HCT116 (cell line): ENCODE results near the gene CASKIN2. TPM values are rescaled to one million over a fixed set of nuclear protein-coding genes. Genes with fewer than 3 reads are reported as not detected.

Experiments
- ATAC-seq: fragments of 200-7000 bp; cut with Tn5 transposase; 2 replicates; pipeline ENCODE4 v1.9.1; 2020; ENCODE audit warnings: mild to moderate bottlenecking, moderate library complexity
- BruUV-seq: library from RNA; stranded (reverse); fragments of 400-500 nt; replicated peaks from 2 replicates; lab custom pipeline; 2021; lab: Mats Ljungman, UMichigan
- CTCF ChIA-PET: fragments of 300-600 bp; sonication (Branson Sonifier 250); formaldehyde crosslinking; loops from one replicate; lab custom pipeline; 2021; ENCODE audit warnings: antibody characterized with exemption; lab: Charles Lee
- POLR2A ChIA-PET: fragments of 300-600, 350-600 bp; sonication (Branson Sonifier 250); formaldehyde crosslinking; loops from one replicate; lab custom pipeline; 2021; ENCODE audit warnings: antibody characterized with exemption; lab: Charles Lee
- RAD21 ChIA-PET, 2 experiments: fragments of 300-600 bp; sonication (Branson Sonifier 250); formaldehyde crosslinking; loops; one replicate each; lab custom pipeline; 2023; ENCODE audit warnings: low total read pairs in 2 of 2; ENCODE audit not compliant: uncharacterized antibody in 2 of 2, unreplicated experiment in 2 of 2, low non-redundant PET in 1 of 2; lab: Charles Lee
- DNase-seq: peaks from one replicate; pipeline ENCODE4 v3.0.0-alpha.2; 2010; ENCODE audit warnings: low read depth, low spot score
- H2AFZ ChIP-seq: fragments of 200-600 bp; shearing (Covaris generic), sonication (generic); 2 replicates; pipeline ENCODE4 v1.6.1; 2017; ENCODE audit warnings: low read depth, mixed run types, mixed read lengths, antibody characterized with exemption, low read length; ENCODE audit not compliant: poor library complexity, severe bottlenecking
- H3K27ac ChIP-seq: 2 replicates; pipeline ENCODE4 v1.5.1; 2012; ENCODE audit warnings: low read depth, low read length
- H3K27me3 ChIP-seq: fragments of 200-600 bp; sonication (generic); 2 replicates; pipeline ENCODE4 v1.6.1; 2016; ENCODE audit warnings: mixed run types, low read length, mixed read lengths; ENCODE audit not compliant: insufficient read depth
- H3K36me3 ChIP-seq, 2 experiments: fragments of 200-500 bp in 1 of 2; fragments of 200-600 bp in 1 of 2; sonication (Bioruptor generic) in 1 of 2; sonication (generic) in 1 of 2; 2 replicates each; pipeline versions ENCODE4 v1.5.1 to v1.6.1; 2014 to 2016; ENCODE audit warnings: low read length in 2 of 2, inconsistent platforms in 1 of 2, mixed read lengths in 1 of 2, mixed run types in 1 of 2; ENCODE audit not compliant: insufficient read depth in 2 of 2, control insufficient read depth in 1 of 2
- H3K4me1 ChIP-seq, 2 experiments: fragments of 200-600 bp in 1 of 2; sonication (generic) in 1 of 2; 2 replicates each; pipeline versions ENCODE4 v1.5.1 to v1.6.1; 2012 to 2017; ENCODE audit warnings: low read length in 2 of 2, inconsistent platforms in 1 of 2, mild to moderate bottlenecking in 1 of 2, mixed read lengths in 1 of 2, mixed run types in 1 of 2, moderate library complexity in 1 of 2; ENCODE audit not compliant: insufficient read depth in 2 of 2, control insufficient read depth in 1 of 2
- H3K4me2 ChIP-seq: fragments of 200-600 bp; sonication (generic); 2 replicates; pipeline ENCODE4 v1.6.1; 2017; ENCODE audit warnings: mixed run types, low read length, mixed read lengths
- H3K4me3 ChIP-seq, 2 experiments: fragments of 200-600 bp in 1 of 2; sonication (generic) in 1 of 2; replicated peaks in 1 of 2; 2 replicates each; pipeline ENCODE4 v1.5.1; 2011 to 2016; ENCODE audit warnings: low read length in 2 of 2, control low read depth in 1 of 2, low read depth in 1 of 2, mild to moderate bottlenecking in 1 of 2, mixed read lengths in 1 of 2, mixed run types in 1 of 2
- H3K79me2 ChIP-seq: fragments of 200-600 bp; sonication (generic); 2 replicates; pipeline ENCODE4 v1.6.1; 2017; ENCODE audit warnings: mild to moderate bottlenecking, mixed run types, low read length, moderate library complexity, mixed read lengths; ENCODE audit not compliant: insufficient read depth
- H3K9ac ChIP-seq: fragments of 200-600 bp; sonication (generic); 2 replicates; pipeline ENCODE4 v1.6.1; 2016; ENCODE audit warnings: low read length, mixed read lengths
- H3K9me2 ChIP-seq: fragments of 200-600 bp; sonication (generic), shearing (Covaris generic); 2 replicates; pipeline ENCODE4 v1.6.1; 2017; ENCODE audit warnings: mixed run types, mild to moderate bottlenecking, moderate library complexity; ENCODE audit not compliant: insufficient read depth
- H3K9me3 ChIP-seq, 2 experiments: fragments of 200-500 bp in 1 of 2; fragments of 200-600 bp in 1 of 2; sonication (Bioruptor generic) in 1 of 2; sonication (generic) in 1 of 2; 2 replicates each; pipeline ENCODE4 v1.6.1; 2014 to 2017; ENCODE audit warnings: low read length in 2 of 2, mixed read lengths in 2 of 2, inconsistent platforms in 1 of 2, low read depth in 1 of 2, mild to moderate bottlenecking in 1 of 2, mixed run types in 1 of 2, moderate library complexity in 1 of 2; ENCODE audit not compliant: control insufficient read depth in 1 of 2, insufficient read depth in 1 of 2
- H4K20me1 ChIP-seq: fragments of 200-600 bp; sonication (generic), shearing (Covaris generic); 2 replicates; pipeline ENCODE4 v1.6.1; 2017; ENCODE audit warnings: mixed run types, mild to moderate bottlenecking, moderate library complexity; ENCODE audit not compliant: insufficient read depth
- CEBPB ChIP-seq: IDR thresholded peaks from 2 replicates; pipeline ENCODE4 v1.6.1; 2012; ENCODE audit warnings: low read depth
- EGR1 ChIP-seq: IDR thresholded peaks from 2 replicates; pipeline ENCODE4 v1.6.1; 2012; ENCODE audit warnings: low read depth
- EZH2phosphoT487 ChIP-seq: fragments of 200-600 bp; IDR thresholded peaks from 2 replicates; pipeline ENCODE4 v1.6.1; 2018; ENCODE audit warnings: antibody characterized with exemption, borderline replicate concordance
- JUND ChIP-seq: IDR thresholded peaks from 2 replicates; pipeline ENCODE4 v1.6.1; 2012
- MAX ChIP-seq: IDR thresholded peaks from 2 replicates; pipeline ENCODE4 v1.6.1; 2012
- SIN3A ChIP-seq: IDR thresholded peaks from 2 replicates; pipeline ENCODE4 v1.6.1; 2012; ENCODE audit warnings: low read depth
- SP1 ChIP-seq: IDR thresholded peaks from 2 replicates; pipeline ENCODE4 v1.6.1; 2012; ENCODE audit warnings: low read depth
- TCF7L2 ChIP-seq: IDR thresholded peaks from 2 replicates; pipeline ENCODE4 v1.7.0; 2011; ENCODE audit warnings: borderline replicate concordance, inconsistent platforms; ENCODE audit not compliant: insufficient read depth, insufficient read length; ENCODE audit errors: extremely low read depth
- ZBTB33 ChIP-seq: IDR thresholded peaks from 2 replicates; pipeline ENCODE4 v1.6.1; 2011; ENCODE audit warnings: mild to moderate bottlenecking, low read length, moderate library complexity; ENCODE audit not compliant: insufficient replicate concordance; ENCODE audit errors: extremely low read depth
- ZNF274 ChIP-seq: fragments of 200-500 bp; sonication (Bioruptor generic); IDR thresholded peaks from 2 replicates; pipeline ENCODE4 v1.6.1; 2014; ENCODE audit warnings: mild to moderate bottlenecking, low read depth, low read length, inconsistent platforms
- intact Hi-C: fragments of 100-400 bp; cut with micrococcal nuclease; formaldehyde crosslinking; loops from 2 replicates; pipeline ENCODE4 v1.10.0; 2022
- total RNA-seq: library from RNA; stranded (reverse); gene quantifications from one replicate; pipeline ENCODE4 v1.2.1, GENCODE V29; 2021; ENCODE audit not compliant: unreplicated experiment
- TF ChIP-seq, protein P1 (sequence below): IDR thresholded peaks from 2 replicates; pipeline ENCODE4 v1.6.1; 2012; ENCODE audit warnings: low read depth

CASKIN2 gene
- total RNA-seq, 1 experiment from 2014 or later = 38.4 TPM

GRCh38 chr17:75492555-75493168 lies 22.7 kb downstream of the CASKIN2 start:
- ChIA-PET POLR2A (no interaction called here), CTCF (no interaction called here)

More at GRCh38 chr17:75492555-75493168, 22.7 kb downstream of the CASKIN2 start:
- Histone ChIP-seq H3K9ac (no peak overlapping the region), H3K79me2 (no peaks in the 10 kb centered on the region), H3K4me3 (no peak overlapping the region), H3K9me2 (no peaks in the 10 kb centered on the region), H3K4me2 (no peak overlapping the region), H4K20me1 (no peaks in the 10 kb centered on the region), H3K4me1 (no peaks in the 10 kb centered on the region), H3K27ac (no peak overlapping the region), H3K36me3 (peaks cover 3% of the 10 kb centered on the region in 2 experiments; a peak in 1 of 4 replicates), H2AFZ (no peak overlapping the region), H3K9me3 (no peaks in the 10 kb centered on the region), H3K27me3 (no peaks in the 10 kb centered on the region)
- DNase-seq = no peak
- ATAC-seq = no peak
- RAD21 ChIA-PET = no interaction called here
- intact Hi-C loops = no loop called here
- no TSS peak for BruUV-seq
- TF ChIP-seq ZNF274 (no peak), EZH2phosphoT487 (no peak), SIN3A (no peak), SP1 (no peak), MAX (no peak), TCF7L2 (no peak), ZBTB33 (no peak), CEBPB (no peak), EGR1 (no peak), JUND (no peak)
- TF ChIP-seq, protein P1, sequence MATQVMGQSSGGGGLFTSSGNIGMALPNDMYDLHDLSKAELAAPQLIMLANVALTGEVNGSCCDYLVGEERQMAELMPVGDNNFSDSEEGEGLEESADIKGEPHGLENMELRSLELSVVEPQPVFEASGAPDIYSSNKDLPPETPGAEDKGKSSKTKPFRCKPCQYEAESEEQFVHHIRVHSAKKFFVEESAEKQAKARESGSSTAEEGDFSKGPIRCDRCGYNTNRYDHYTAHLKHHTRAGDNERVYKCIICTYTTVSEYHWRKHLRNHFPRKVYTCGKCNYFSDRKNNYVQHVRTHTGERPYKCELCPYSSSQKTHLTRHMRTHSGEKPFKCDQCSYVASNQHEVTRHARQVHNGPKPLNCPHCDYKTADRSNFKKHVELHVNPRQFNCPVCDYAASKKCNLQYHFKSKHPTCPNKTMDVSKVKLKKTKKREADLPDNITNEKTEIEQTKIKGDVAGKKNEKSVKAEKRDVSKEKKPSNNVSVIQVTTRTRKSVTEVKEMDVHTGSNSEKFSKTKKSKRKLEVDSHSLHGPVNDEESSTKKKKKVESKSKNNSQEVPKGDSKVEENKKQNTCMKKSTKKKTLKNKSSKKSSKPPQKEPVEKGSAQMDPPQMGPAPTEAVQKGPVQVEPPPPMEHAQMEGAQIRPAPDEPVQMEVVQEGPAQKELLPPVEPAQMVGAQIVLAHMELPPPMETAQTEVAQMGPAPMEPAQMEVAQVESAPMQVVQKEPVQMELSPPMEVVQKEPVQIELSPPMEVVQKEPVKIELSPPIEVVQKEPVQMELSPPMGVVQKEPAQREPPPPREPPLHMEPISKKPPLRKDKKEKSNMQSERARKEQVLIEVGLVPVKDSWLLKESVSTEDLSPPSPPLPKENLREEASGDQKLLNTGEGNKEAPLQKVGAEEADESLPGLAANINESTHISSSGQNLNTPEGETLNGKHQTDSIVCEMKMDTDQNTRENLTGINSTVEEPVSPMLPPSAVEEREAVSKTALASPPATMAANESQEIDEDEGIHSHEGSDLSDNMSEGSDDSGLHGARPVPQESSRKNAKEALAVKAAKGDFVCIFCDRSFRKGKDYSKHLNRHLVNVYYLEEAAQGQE = no peak
